GM12878 (cell line): ENCODE results near the gene TMEM266. TPM values are rescaled to one million over a fixed set of nuclear protein-coding genes. Genes with fewer than 3 reads are reported as not detected.
A peak's percentile ranks its signal among the peaks of the same experiment; 100 is the strongest.

ENCODE experiments used
- CBFB ChIP-seq: IDR thresholded peaks from 2 replicates; pipeline ENCODE4 v1.6.1; 2016; ENCODE audit warnings: antibody characterized with exemption, low read depth
- CBX5 ChIP-seq: sonication (generic); IDR thresholded peaks from 2 replicates; pipeline ENCODE4 v1.6.1; 2016; ENCODE audit warnings: low read depth, moderate library complexity, mild to moderate bottlenecking, inconsistent platforms
- CEBPZ ChIP-seq: fragments of 150-350 bp; IDR thresholded peaks from 2 replicates; pipeline ENCODE4 v1.6.1; 2016; ENCODE audit warnings: low read depth, low read length
- E2F4 ChIP-seq: IDR thresholded peaks from 2 replicates; pipeline ENCODE4 v1.6.1; 2012; ENCODE audit warnings: low read depth, low read length, improper control_type of control experiment
- E2F8 ChIP-seq: fragments of 450-650 bp; IDR thresholded peaks from 2 replicates; pipeline ENCODE4 v1.6.1; 2018; ENCODE audit warnings: mild to moderate bottlenecking, low read depth, moderate library complexity; ENCODE audit not compliant: partially characterized antibody
- FOXM1 ChIP-seq: IDR thresholded peaks from 2 replicates; pipeline ENCODE4 v1.6.1; 2012; ENCODE audit warnings: low read depth, mild to moderate bottlenecking, inconsistent platforms, low read length, moderate library complexity
- IRF4 ChIP-seq: IDR thresholded peaks from 2 replicates; pipeline ENCODE4 v1.6.1; 2011; ENCODE audit warnings: low read depth, low read length
- IRF5 ChIP-seq: fragments of 450-650 bp; IDR thresholded peaks from 2 replicates; pipeline ENCODE4 v1.6.1; 2017; ENCODE audit warnings: borderline replicate concordance
- MYC ChIP-seq: IDR thresholded peaks from 2 replicates; pipeline ENCODE4 v1.6.1; 2011; ENCODE audit warnings: mild to moderate bottlenecking, low read length, moderate library complexity, inconsistent platforms; ENCODE audit not compliant: insufficient read depth, insufficient replicate concordance, insufficient read length, severe bottlenecking
- RAD51 ChIP-seq: fragments of 450-650 bp; IDR thresholded peaks from 2 replicates; pipeline ENCODE4 v1.6.1; 2016; ENCODE audit warnings: moderate library complexity, mild to moderate bottlenecking, inconsistent platforms
- SIN3A ChIP-seq: IDR thresholded peaks from 2 replicates; pipeline ENCODE4 v1.6.1; 2012; ENCODE audit warnings: low read depth, low read length, improper control_type of control experiment
- SUZ12 ChIP-seq: fragments of 200-600 bp; sonication (generic); IDR thresholded peaks from one replicate; pipeline ENCODE4 v1.6.1; 2018; ENCODE audit warnings: antibody characterized with exemption, mild to moderate bottlenecking; ENCODE audit not compliant: unreplicated experiment
- ZNF384 ChIP-seq: IDR thresholded peaks from 2 replicates; pipeline ENCODE4 v1.6.1; 2012; ENCODE audit warnings: low read depth, mild to moderate bottlenecking, low read length, improper control_type of control experiment, borderline replicate concordance
- ZNF622 ChIP-seq: fragments of 450-650 bp; IDR thresholded peaks from 2 replicates; pipeline ENCODE4 v1.6.1; 2017; ENCODE audit warnings: mild to moderate bottlenecking, inconsistent platforms
- polyA plus RNA-seq, 11 experiments: library from polyadenylated mRNA; depleted of rRNA in 4 of 11; unstranded in 6 of 11; stranded (reverse) in 5 of 11; fragments of >200 nt; fragmentation: Nextera tagmentation in 4 of 11; fragmentation: Illumina TruSeq in 1 of 11; extraction: Ambion mirVana in 4 of 11; extraction: Trizol in 1 of 11; gene quantifications; 1 replicate in 1 of 11; 2 replicates in 10 of 11; pipeline versions ENCODE4 v1.2.1 to v1.2.3, GENCODE V29; 2011 to 2016; ENCODE audit warnings: inconsistent platforms in 2 of 11, missing spikeins in 2 of 11, low read depth in 1 of 11
- total RNA-seq, 4 experiments: library from RNA; depleted of rRNA in 3 of 4; stranded (reverse); fragments of >200 nt in 3 of 4; fragmentation: Illumina TruSeq in 1 of 4; extraction: Trizol in 1 of 4; gene quantifications; 2 replicates each; pipeline versions ENCODE4 v1.2.1 to v1.2.3, GENCODE V29; 2013 to 2021
- TF ChIP-seq, protein P1 (sequence below): fragments of 450-650 bp; formaldehyde crosslinking; IDR thresholded peaks from 2 replicates; pipeline ENCODE4 v1.4.0; 2020; ENCODE audit warnings: mild to moderate bottlenecking, moderate library complexity

Gene TMEM266
- total and polyA plus RNA-seq, 10 of the 15 experiments (the other 5 are each of a cell fraction or from before 2014, with no cell fraction given) = 0.11 to 0.70 (median 0.39) TPM

GRCh38 chr15:76056931-76057330 is 2.9 kb upstream of the TMEM266 start (continued):
- TF ChIP-seq CEBPZ (no peak), CBX5 (no peak), ZNF384 (peak; percentile 57; the same call in 1 of the 2 replicates), SUZ12 (no peak), ZNF622 (no peak), SIN3A (no peak), CBFB (no peak), MYC (no peak), IRF5 (no peak), E2F8 (no peak), IRF4 (0 out of 2 replicates have a peak, but pooled peaks have one; percentile 56), FOXM1 (peak; percentile 27; the same call in 1 of the 2 replicates), RAD51 (peak; percentile 9; the same call in 1 of the 2 replicates), E2F4 (no peak)
- TF ChIP-seq, protein P1, sequence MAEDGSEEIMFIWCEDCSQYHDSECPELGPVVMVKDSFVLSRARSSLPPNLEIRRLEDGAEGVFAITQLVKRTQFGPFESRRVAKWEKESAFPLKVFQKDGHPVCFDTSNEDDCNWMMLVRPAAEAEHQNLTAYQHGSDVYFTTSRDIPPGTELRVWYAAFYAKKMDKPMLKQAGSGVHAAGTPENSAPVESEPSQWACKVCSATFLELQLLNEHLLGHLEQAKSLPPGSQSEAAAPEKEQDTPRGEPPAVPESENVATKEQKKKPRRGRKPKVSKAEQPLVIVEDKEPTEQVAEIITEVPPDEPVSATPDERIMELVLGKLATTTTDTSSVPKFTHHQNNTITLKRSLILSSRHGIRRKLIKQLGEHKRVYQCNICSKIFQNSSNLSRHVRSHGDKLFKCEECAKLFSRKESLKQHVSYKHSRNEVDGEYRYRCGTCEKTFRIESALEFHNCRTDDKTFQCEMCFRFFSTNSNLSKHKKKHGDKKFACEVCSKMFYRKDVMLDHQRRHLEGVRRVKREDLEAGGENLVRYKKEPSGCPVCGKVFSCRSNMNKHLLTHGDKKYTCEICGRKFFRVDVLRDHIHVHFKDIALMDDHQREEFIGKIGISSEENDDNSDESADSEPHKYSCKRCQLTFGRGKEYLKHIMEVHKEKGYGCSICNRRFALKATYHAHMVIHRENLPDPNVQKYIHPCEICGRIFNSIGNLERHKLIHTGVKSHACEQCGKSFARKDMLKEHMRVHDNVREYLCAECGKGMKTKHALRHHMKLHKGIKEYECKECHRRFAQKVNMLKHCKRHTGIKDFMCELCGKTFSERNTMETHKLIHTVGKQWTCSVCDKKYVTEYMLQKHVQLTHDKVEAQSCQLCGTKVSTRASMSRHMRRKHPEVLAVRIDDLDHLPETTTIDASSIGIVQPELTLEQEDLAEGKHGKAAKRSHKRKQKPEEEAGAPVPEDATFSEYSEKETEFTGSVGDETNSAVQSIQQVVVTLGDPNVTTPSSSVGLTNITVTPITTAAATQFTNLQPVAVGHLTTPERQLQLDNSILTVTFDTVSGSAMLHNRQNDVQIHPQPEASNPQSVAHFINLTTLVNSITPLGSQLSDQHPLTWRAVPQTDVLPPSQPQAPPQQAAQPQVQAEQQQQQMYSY (CRISPR knock-in tag) = no peak
